Effector CD8-positive, alpha-beta T cell (primary cell): ENCODE measurements around the gene ARHGAP6.

Source experiments
- DNase-seq: peaks from one replicate; lab custom pipeline; 2025; lab: John Stamatoyannopoulos, UW

The ARHGAP6 gene

GRCh38 chrX:11111037-11111851 lies 554.5 kb downstream of the ARHGAP6 start, which contains the start of gene HCCS:
TSS of gene HCCS (plus strand) at chrX:11111332. CDS start at chrX:11112061, 729 bp downstream.
- peak; percentile 65 for DNase-seq

DNA sequence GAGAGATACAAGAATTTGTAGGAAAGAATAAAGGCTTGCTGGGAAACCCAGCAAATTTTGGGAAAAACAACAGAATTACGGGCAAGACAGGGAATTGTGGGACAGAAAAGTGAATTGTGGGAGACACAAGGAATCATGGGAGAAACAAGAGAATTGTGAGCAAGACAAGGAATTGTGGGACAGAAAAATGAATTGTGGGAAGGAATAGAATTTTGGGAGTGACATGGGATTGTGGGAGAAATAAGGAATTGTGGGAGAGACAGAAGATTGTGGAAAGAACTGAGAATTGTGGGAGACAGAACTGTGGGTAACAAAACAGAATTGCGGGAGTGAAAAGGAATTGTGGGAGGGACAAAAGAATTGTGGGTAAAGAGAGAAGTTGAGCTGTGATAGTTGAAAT lies 555.8 kb downstream of the ARHGAP6 start:
- no peak for DNase-seq

- DNase-seq, result no peak
Measured at GRCh38 chrX:11108253-11108941, 557.3 kb downstream of the ARHGAP6 start.

DNA sequence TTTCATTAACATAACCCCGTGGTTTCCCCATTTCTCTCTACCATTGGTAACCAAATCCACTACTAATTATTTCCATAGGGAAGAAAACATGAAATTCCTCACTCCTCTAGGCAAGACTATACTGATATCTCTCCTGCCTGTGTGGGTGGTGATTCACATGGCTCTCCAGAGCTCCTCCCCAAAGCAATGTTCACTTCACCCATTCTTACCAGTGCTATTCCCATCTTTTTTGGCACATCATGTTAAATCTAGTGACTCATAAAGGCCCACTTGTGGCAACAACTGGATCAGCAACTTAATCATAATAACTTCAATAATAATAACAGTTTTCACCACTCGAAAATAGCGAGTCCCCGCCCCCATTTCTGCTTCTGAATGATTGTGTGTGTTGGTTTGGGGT lies 560.6 kb downstream of the ARHGAP6 start:
- no peak for DNase-seq

GRCh38 chrX:11103751-11104150 lies 562.0 kb downstream of the ARHGAP6 start:
- DNase-seq, result no peak

DNA sequence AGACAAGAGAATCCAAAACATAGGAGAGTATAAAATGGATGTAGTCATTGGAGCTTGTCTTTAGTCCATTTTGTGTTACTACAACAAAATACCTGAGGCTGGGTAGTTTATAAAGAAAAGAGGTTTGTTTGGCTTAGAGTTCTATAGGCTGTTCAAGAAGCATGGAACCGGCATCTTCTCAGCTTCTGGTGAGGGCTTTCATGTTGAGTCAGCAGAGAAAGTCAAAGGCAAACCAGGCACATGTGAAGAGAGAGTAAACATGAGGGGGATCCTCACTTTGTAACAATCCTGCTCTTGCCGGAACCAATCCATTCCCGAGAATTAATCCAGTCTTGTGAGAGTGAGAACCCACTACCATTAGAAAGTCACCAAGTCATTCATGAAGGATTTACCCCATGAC lies 562.7 kb downstream of the ARHGAP6 start:
- DNase-seq, result no peak

GRCh38 chrX:11100281-11101035 lies 565.3 kb downstream of the ARHGAP6 start:
- DNase-seq, result no peak

DNA sequence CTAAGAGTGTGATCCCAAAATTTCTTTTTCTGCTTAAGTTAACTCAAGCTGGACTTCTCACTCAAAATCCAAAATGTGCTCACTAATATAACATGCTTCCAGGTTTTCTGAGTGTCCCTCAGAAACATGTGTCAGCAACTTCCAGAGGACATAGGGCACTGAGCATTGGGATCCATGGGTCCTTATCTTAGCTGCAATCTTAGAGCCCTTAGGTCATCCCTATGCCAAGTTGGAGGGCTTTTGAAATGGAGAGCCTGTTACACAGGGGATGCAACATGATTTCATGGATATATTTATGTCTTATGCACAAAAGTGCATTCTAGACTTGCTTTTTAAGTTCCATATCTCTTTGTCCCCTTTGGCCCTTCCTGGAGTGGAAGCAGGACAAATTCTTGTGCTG lies 566.3 kb downstream of the ARHGAP6 start:
- DNase-seq, result no peak

- DNase-seq, result no peak
Measured at GRCh38 chrX:11097933-11098332, 567.8 kb downstream of the ARHGAP6 start.

- no peak for DNase-seq
Measured at GRCh38 chrX:11089802-11090201, 575.9 kb downstream of the ARHGAP6 start.
